Lower leg skin (tissue), 4 donors: Measurements from ENCODE around the gene ZNF442. TPM values are rescaled to one million over a fixed set of nuclear protein-coding genes. Genes with fewer than 3 reads are reported as not detected.
"Not testable (repeated sequence)": the region's sequence is repeated elsewhere in the genome, so short reads cannot be mapped to it uniquely, and the experiment has no call there.

Experiments
- DNase-seq, 2 donors: peaks; one replicate each; pipeline ENCODE4 v3.0.0-alpha.2; 2019; ENCODE audit warnings: low spot score in 2 of 2
- H3K4me3 ChIP-seq: fragments of 200-600 bp; sonication (generic); 2 replicates; pipeline ENCODE4 v1.5.1; 2017; ENCODE audit warnings: mild to moderate bottlenecking, low read depth; ENCODE audit not compliant: poor library complexity, severe bottlenecking
- CTCF ChIP-seq, 3 donors: fragments of 450-650 bp; IDR thresholded peaks; one replicate each; pipeline ENCODE4 v1.5.1; 2016; ENCODE audit warnings: antibody characterized with exemption in 3 of 3, mild to moderate bottlenecking in 3 of 3, moderate library complexity in 2 of 3
- POLR2A ChIP-seq, 2 donors: fragments of 450-650 bp; IDR thresholded peaks; one replicate each; pipeline ENCODE4 v1.6.1; 2016 to 2017; ENCODE audit warnings: antibody characterized with exemption in 2 of 2, mild to moderate bottlenecking in 1 of 2, moderate library complexity in 1 of 2
- WGBS, 2 donors: methylation state at CpG; one replicate each; pipeline ENCODE4 v1.1.5; 2018; 5-methylcytosine and 5-hydroxymethylcytosine counted together
- intact Hi-C: fragments of 100-400 bp; cut with DNase I; formaldehyde crosslinking; loops from one replicate; pipeline ENCODE4 v1.15.0; 2023; ENCODE audit warnings: low total_unique reads
- total RNA-seq, 4 donors: library from RNA; depleted of rRNA; stranded (reverse); fragments of >200 nt; gene quantifications; one replicate each; pipeline ENCODE4 v1.1.0, GENCODE V29; 2016

ZNF442 gene
- total RNA-seq = 1 to 10 TPM; 1.3 to 3.0 (median 1.8) TPM

GRCh38 chr19:12365236-12366162 is at the start of gene ZNF442:
Gene ZNF442, minus strand, starts transcription at chr19:12365683. Its CDS starts 2,052 bp downstream, at chr19:12363631.
- intact Hi-C loops = no loop called here
- H3K4me3 ChIP-seq = peak within 1 kb of the TSS; percentile 60
- DNase-seq = peak; percentile 98 to 99
- WGBS, 2 donors = 0 to 2% methylated on average over 20 to 22 of the region's 51 CpGs
- TF ChIP-seq POLR2A (IDR thresholded peaks at IDR 0.05) (peak in 1 of 2 donors; percentile 26), CTCF (IDR thresholded peaks at IDR 0.05) (no peak)

- intact Hi-C loops = no loop called here
- WGBS, 2 donors = 90 to 95% methylated on average over 2 of the region's 2 CpGs
- no peak for DNase-seq
- H3K4me3 ChIP-seq = no peak overlapping the region
- TF ChIP-seq CTCF (IDR thresholded peaks at IDR 0.05) = no peak
- no peak for TF ChIP-seq POLR2A (IDR thresholded peaks at IDR 0.05)
Measured at GRCh38 chr19:12411893-12412292, 46.4 kb upstream of the ZNF442 start.

- intact Hi-C loops = no loop called here
- TF ChIP-seq CTCF (IDR thresholded peaks at IDR 0.05) (no peak), POLR2A (IDR thresholded peaks at IDR 0.05) (no peak)
- peak within 1 kb of the TSS; percentile 87 for H3K4me3 ChIP-seq
- WGBS, 2 donors = 0% methylated on average over 32 to 50 of the region's 71 CpGs
- peak; percentile 98 to 100 for DNase-seq
Measured at GRCh38 chr19:12400633-12401502, 35.4 kb upstream of the ZNF442 start, which contains the start of gene ZNF799. Gene ZNF799, minus strand, starts transcription at chr19:12401271. Its CDS starts 201 bp downstream, at chr19:12401070.

- peak overlapping the region; percentile 87 for H3K4me3 ChIP-seq
- intact Hi-C loops = not testable (repeated sequence)
- WGBS, 2 donors = 3 to 6% methylated on average over 12 to 23 of the region's 23 CpGs
- peak; percentile 13 to 84 for DNase-seq
Measured at GRCh38 chr19:12399901-12400632, 34.6 kb upstream of the ZNF442 start.

- intact Hi-C loops, H3K4me3 ChIP-seq, DNase-seq: not testable (repeated sequence)
- 96 to 97% methylated on average over 6 of the region's 6 CpGs for WGBS, 2 donors
Measured at GRCh38 chr19:12391148-12391547, 25.7 kb upstream of the ZNF442 start.

GRCh38 chr19:12386365-12386764 is 20.9 kb upstream of the ZNF442 start:
- 93 to 100% methylated on average over 2 of the region's 2 CpGs for WGBS, 2 donors
- intact Hi-C loops, DNase-seq, H3K4me3 ChIP-seq: not testable (repeated sequence)
